ENCODE results near the gene OTULIN.

OTULIN gene

GRCh38 chr5:14696057-14696456, 31.5 kb downstream of the OTULIN start:
- in situ Hi-C loops (cut with MboI; ENCODE audit: low sequenced_read_pairs) = no loop called here

- in situ Hi-C loops (cut with MboI; ENCODE audit: low sequenced_read_pairs) = no loop called here
Observed at GRCh38 chr5:14696851-14697250, 32.3 kb downstream of the OTULIN start.

GRCh38 chr5:14698495-14698894, 34.0 kb downstream of the OTULIN start:
- in situ Hi-C loops (cut with MboI; ENCODE audit: low sequenced_read_pairs) = no loop called here

GRCh38 chr5:14699159-14699558, 34.6 kb downstream of the OTULIN start:
- in situ Hi-C loops (cut with MboI; ENCODE audit: low sequenced_read_pairs) = no loop called here

GRCh38 chr5:14699807-14700400, 35.4 kb downstream of the OTULIN start:
- in situ Hi-C loops (cut with MboI; ENCODE audit: low sequenced_read_pairs) = loop anchor here (25.0 kb wide), 1 partner anchor 312 kb away; no protein-coding TSS in a partner anchor

- in situ Hi-C loops (cut with MboI; ENCODE audit: low sequenced_read_pairs) = loop anchor here (25.0 kb wide), 1 partner anchor 312 kb away; no protein-coding TSS in a partner anchor
Observed at GRCh38 chr5:14700478-14701436, 36.2 kb downstream of the OTULIN start.

- in situ Hi-C loops (cut with MboI; ENCODE audit: low sequenced_read_pairs) = loop anchor here (25.0 kb wide), 1 partner anchor 311 kb away; no protein-coding TSS in a partner anchor
Observed at GRCh38 chr5:14701556-14701955, 37.0 kb downstream of the OTULIN start.

GRCh38 chr5:14702238-14702839, 37.8 kb downstream of the OTULIN start:
- in situ Hi-C loops (cut with MboI; ENCODE audit: low sequenced_read_pairs) = loop anchor here (25.0 kb wide), 1 partner anchor 310 kb away; no protein-coding TSS in a partner anchor

- in situ Hi-C loops (cut with MboI; ENCODE audit: low sequenced_read_pairs) = loop anchor here (25.0 kb wide), 1 partner anchor 307 kb away; no protein-coding TSS in a partner anchor
Observed at GRCh38 chr5:14705556-14705955, 41.0 kb downstream of the OTULIN start.

GRCh38 chr5:14706615-14707021, 42.1 kb downstream of the OTULIN start:
- in situ Hi-C loops (cut with MboI; ENCODE audit: low sequenced_read_pairs) = loop anchor here (25.0 kb wide), 1 partner anchor 306 kb away; no protein-coding TSS in a partner anchor

- in situ Hi-C loops (cut with MboI; ENCODE audit: low sequenced_read_pairs) = loop anchor here (25.0 kb wide), 1 partner anchor 304 kb away; no protein-coding TSS in a partner anchor
Observed at GRCh38 chr5:14707811-14708390, 43.4 kb downstream of the OTULIN start.

- in situ Hi-C loops (cut with MboI; ENCODE audit: low sequenced_read_pairs) = loop anchor here (25.0 kb wide), 1 partner anchor 304 kb away; no protein-coding TSS in a partner anchor
Observed at GRCh38 chr5:14708551-14708950, 44.0 kb downstream of the OTULIN start.

GRCh38 chr5:14710313-14710994, 45.9 kb downstream of the OTULIN start:
- in situ Hi-C loops (cut with MboI; ENCODE audit: low sequenced_read_pairs) = loop anchor here (25.0 kb wide), 1 partner anchor 302 kb away; no protein-coding TSS in a partner anchor

GRCh38 chr5:14712131-14712530, 47.6 kb downstream of the OTULIN start:
- in situ Hi-C loops (cut with MboI; ENCODE audit: low sequenced_read_pairs) = loop anchor here (25.0 kb wide), 1 partner anchor 300 kb away; no protein-coding TSS in a partner anchor

GRCh38 chr5:14712666-14713065, 48.1 kb downstream of the OTULIN start:
- in situ Hi-C loops (cut with MboI; ENCODE audit: low sequenced_read_pairs) = loop anchor here (25.0 kb wide), 1 partner anchor 300 kb away; no protein-coding TSS in a partner anchor

GRCh38 chr5:14713476-14714390, 49.2 kb downstream of the OTULIN start:
- in situ Hi-C loops (cut with MboI; ENCODE audit: low sequenced_read_pairs) = loop anchor here (25.0 kb wide), 1 partner anchor 299 kb away; no protein-coding TSS in a partner anchor

GRCh38 chr5:14714706-14715105, 50.2 kb downstream of the OTULIN start:
- in situ Hi-C loops (cut with MboI; ENCODE audit: low sequenced_read_pairs) = loop anchor here (25.0 kb wide), 1 partner anchor 298 kb away; no protein-coding TSS in a partner anchor

- in situ Hi-C loops (cut with MboI; ENCODE audit: low sequenced_read_pairs) = loop anchor here (25.0 kb wide), 1 partner anchor 297 kb away; no protein-coding TSS in a partner anchor
Observed at GRCh38 chr5:14715481-14715880, 51.0 kb downstream of the OTULIN start.
